ENCODE data around the gene TJP1. TPM values are rescaled to one million over a fixed set of nuclear protein-coding genes. Genes with fewer than 3 reads are reported as not detected.

TJP1 gene
- total RNA-seq, 1 donor from 2014 or later: 90.6 TPM

- Mint-ChIP-seq H3K4me1 (peaks cover 4% of the 10 kb centered on the region), H3K27me3 (ENCODE audit: low read depth) (no peaks in the 10 kb centered on the region), H3K27ac (ENCODE audit: unreplicated experiment) (no peak overlapping the region), H3K9me3 (no peaks in the 10 kb centered on the region), H3K4me3 (no peak overlapping the region), H3K36me3 (ENCODE audit: low read depth) (peaks cover 17% of the 10 kb centered on the region)
- DNase-seq (ENCODE audit: low read depth, low spot score): no peak
- no peak for TF ChIP-seq CTCF (conservative IDR thresholded peaks at IDR 0.05)
Observed at GRCh38 chr15:29704950-29705597, 117.2 kb downstream of the TJP1 start.

GRCh38 chr15:29701151-29701550, 121.1 kb downstream of the TJP1 start:
- no peak for TF ChIP-seq CTCF (conservative IDR thresholded peaks at IDR 0.05)
- no peak overlapping the region for H3K27ac Mint-ChIP-seq (ENCODE audit: unreplicated experiment)
- H3K27me3 Mint-ChIP-seq (ENCODE audit: low read depth): no peaks in the 10 kb centered on the region
- H3K4me3 Mint-ChIP-seq: no peak overlapping the region
- no peaks in the 10 kb centered on the region for H3K9me3 Mint-ChIP-seq
- peaks cover 17% of the 10 kb centered on the region for H3K36me3 Mint-ChIP-seq (ENCODE audit: low read depth)
- peaks cover 4% of the 10 kb centered on the region for H3K4me1 Mint-ChIP-seq
- no peak for DNase-seq (ENCODE audit: low read depth, low spot score)

- H3K27me3 Mint-ChIP-seq (ENCODE audit: low read depth): no peaks in the 10 kb centered on the region
- no peaks in the 10 kb centered on the region for H3K9me3 Mint-ChIP-seq
- H3K4me3 Mint-ChIP-seq: no peak overlapping the region
- no peak for DNase-seq (ENCODE audit: low read depth, low spot score)
- peaks cover 17% of the 10 kb centered on the region for H3K36me3 Mint-ChIP-seq (ENCODE audit: low read depth)
- no peak for TF ChIP-seq CTCF (conservative IDR thresholded peaks at IDR 0.05)
- H3K4me1 Mint-ChIP-seq: peaks cover 4% of the 10 kb centered on the region
- H3K27ac Mint-ChIP-seq (ENCODE audit: unreplicated experiment): no peak overlapping the region
Observed at GRCh38 chr15:29700296-29700695, 122.0 kb downstream of the TJP1 start.

GRCh38 chr15:29699791-29700190, 122.5 kb downstream of the TJP1 start:
- H3K4me1 Mint-ChIP-seq: peaks cover 4% of the 10 kb centered on the region
- peaks cover 17% of the 10 kb centered on the region for H3K36me3 Mint-ChIP-seq (ENCODE audit: low read depth)
- DNase-seq (ENCODE audit: low read depth, low spot score): no peak
- no peaks in the 10 kb centered on the region for H3K9me3 Mint-ChIP-seq
- H3K4me3 Mint-ChIP-seq: no peak overlapping the region
- H3K27me3 Mint-ChIP-seq (ENCODE audit: low read depth): no peaks in the 10 kb centered on the region
- no peak for TF ChIP-seq CTCF (conservative IDR thresholded peaks at IDR 0.05)
- no peak overlapping the region for H3K27ac Mint-ChIP-seq (ENCODE audit: unreplicated experiment)

- H3K36me3 Mint-ChIP-seq (ENCODE audit: low read depth): peaks cover 17% of the 10 kb centered on the region
- H3K27me3 Mint-ChIP-seq (ENCODE audit: low read depth): no peaks in the 10 kb centered on the region
- TF ChIP-seq CTCF (conservative IDR thresholded peaks at IDR 0.05): no peak
- H3K4me1 Mint-ChIP-seq: peaks cover 4% of the 10 kb centered on the region
- no peak for DNase-seq (ENCODE audit: low read depth, low spot score)
- no peak overlapping the region for H3K4me3 Mint-ChIP-seq
- H3K27ac Mint-ChIP-seq (ENCODE audit: unreplicated experiment): no peak overlapping the region
- no peaks in the 10 kb centered on the region for H3K9me3 Mint-ChIP-seq
Observed at GRCh38 chr15:29698030-29698701, 124.1 kb downstream of the TJP1 start.

All from neural crest cell (in vitro differentiated cells).